ENCODE results near the gene TMEM221. TPM values are rescaled to one million over a fixed set of nuclear protein-coding genes. Genes with fewer than 3 reads are reported as not detected.

The TMEM221 gene
- total and polyA plus RNA-seq, 9 of the 15 experiments (the other 6 are each of a cell fraction or from before 2014, with no cell fraction given) = 0.06 to 0.35 TPM; not detected in 7

- DNase-seq (ENCODE audit: extremely low read depth in 1 of 4, low spot score in 3 of 4) (no peak), ATAC-seq (no peak), FAIRE-seq (no peak)
- no peak overlapping the region for H3K4me2 ChIP-seq (ENCODE audit: insufficient read depth, low read length)
- in situ Hi-C loops (cut with MboI) = no loop called here
- H3K27ac ChIP-seq (ENCODE audit: extremely low read depth, low read depth, low read length) = no peak overlapping the region
- H3K9me3 ChIP-seq (replicated peaks; ENCODE audit: control insufficient read depth, insufficient read depth, low read depth, low read length) = no peaks in the 10 kb centered on the region
- BruUV-seq (replicated peaks) = no TSS peak
- no peaks in the 10 kb centered on the region for H3K27me3 ChIP-seq (ENCODE audit: control insufficient read depth in 2 of 2, insufficient read depth in 2 of 2, low read length in 2 of 2)
- ChIA-PET POLR2A (interaction anchor here (0.6 kb wide), 1 partner anchor 10 kb away, joined by 4 read pairs; no protein-coding TSS in a partner anchor), CTCF (ENCODE audit: low intra/inter-chr PET ratio) (no interaction called here)
- no peak overlapping the region for H2AFZ ChIP-seq (ENCODE audit: low read depth, low read length)
- TF ChIP-seq E2F5 (CRISPR knock-in tag; IDR thresholded peaks at IDR 0.05) (no peak), FOXO4 (CRISPR knock-in tag; IDR thresholded peaks at IDR 0.05) (no peak), ZNF24 (IDR thresholded peaks at IDR 0.05) (peak; percentile 94)
- 22% methylated on average over 6 of the region's 6 CpGs for WGBS (ENCODE audit: insufficient coverage, low coverage, missing lambda C conversion rate)
- peak overlapping the region in 1 of 2 experiments; percentile 51; a peak in 2 of 4 replicates for H3K9ac ChIP-seq (ENCODE audit: insufficient read depth in 1 of 2, low read depth in 2 of 2, low read length in 2 of 2)
- no peaks in the 10 kb centered on the region for H4K20me1 ChIP-seq (replicated peaks; ENCODE audit: control insufficient read depth, insufficient read depth, low read length)
- no peak overlapping the region for H3K4me3 ChIP-seq
- intact Hi-C loops (cut with micrococcal nuclease) = no loop called here
- H3K9me1 ChIP-seq (ENCODE audit: control insufficient read depth, insufficient read depth, low read length) = no peaks in the 10 kb centered on the region
- peaks cover 8 to 33% of the 10 kb centered on the region in 2 experiments for H3K4me1 ChIP-seq (replicated peaks in 1 of 2; ENCODE audit: control insufficient read depth in 2 of 2, insufficient read depth in 2 of 2, low read length in 2 of 2)
- no peaks in the 10 kb centered on the region for H3K36me3 ChIP-seq (ENCODE audit: control insufficient read depth, insufficient read depth, low read length)
- H3K79me2 ChIP-seq (ENCODE audit: control insufficient read depth, insufficient read depth, low read length) = no peaks in the 10 kb centered on the region
Measured at GRCh38 chr19:17484520-17485185, 36.2 kb upstream of the TMEM221 start.

All from K562 (cell line).